Trophoblast cell (in vitro differentiated cells and primary cell): Measurements from ENCODE around the gene CATSPER2.
"Not testable (repeated sequence)": the region's sequence is repeated elsewhere in the genome, so short reads cannot be mapped to it uniquely, and the experiment has no call there.

Source experiments
- DNase-seq, 2 donors: peaks; one replicate each; pipeline ENCODE4 v3.0.0-alpha.2; 2016
- H2AFZ ChIP-seq: 2 replicates; pipeline ENCODE4 v1.6.1; 2013; ENCODE audit warnings: low read length, moderate library complexity, mild to moderate bottlenecking; ENCODE audit not compliant: insufficient read depth, poor library complexity
- H2AK5ac ChIP-seq: 2 replicates; pipeline ENCODE4 v1.6.1; 2013; ENCODE audit warnings: mild to moderate bottlenecking, low read length
- H2BK120ac ChIP-seq: 2 replicates; pipeline ENCODE4 v1.6.1; 2013; ENCODE audit warnings: low read length, mild to moderate bottlenecking, moderate library complexity; ENCODE audit not compliant: insufficient read depth, poor library complexity
- H2BK12ac ChIP-seq: 2 replicates; pipeline ENCODE4 v1.6.1; 2013; ENCODE audit warnings: mild to moderate bottlenecking, low read length, moderate library complexity
- H2BK5ac ChIP-seq: 2 replicates; pipeline ENCODE4 v1.6.1; 2013; ENCODE audit warnings: low read length, low read depth, moderate library complexity, mild to moderate bottlenecking; ENCODE audit not compliant: poor library complexity
- H3K14ac ChIP-seq: 2 replicates; pipeline ENCODE4 v1.6.1; 2013; ENCODE audit warnings: mild to moderate bottlenecking, low read length
- H3K18ac ChIP-seq: 2 replicates; pipeline ENCODE4 v1.6.1; 2013; ENCODE audit warnings: mild to moderate bottlenecking, low read length
- H3K23ac ChIP-seq: 2 replicates; pipeline ENCODE4 v1.6.1; 2013; ENCODE audit warnings: low read length
- H3K27ac ChIP-seq: 2 replicates; pipeline ENCODE4 v1.5.1; 2013; ENCODE audit warnings: low read depth, mild to moderate bottlenecking, inconsistent platforms, low read length, moderate library complexity
- H3K27me3 ChIP-seq: 2 replicates; pipeline ENCODE4 v1.6.1; 2013; ENCODE audit warnings: inconsistent platforms, mild to moderate bottlenecking, low read length, moderate library complexity; ENCODE audit not compliant: insufficient read depth
- H3K36me3 ChIP-seq, 2 experiments: 1 replicate in 1 of 2; 2 replicates in 1 of 2; pipeline ENCODE4 v1.6.1; 2013; ENCODE audit warnings: low read length in 2 of 2, mild to moderate bottlenecking in 2 of 2, moderate library complexity in 1 of 2; ENCODE audit not compliant: insufficient read depth in 2 of 2, control insufficient read depth in 1 of 2
- H3K4ac ChIP-seq: 2 replicates; pipeline ENCODE4 v1.6.1; 2013; ENCODE audit warnings: low read depth, mild to moderate bottlenecking, low read length, moderate library complexity
- H3K4me1 ChIP-seq, 2 experiments: 1 replicate in 1 of 2; 2 replicates in 1 of 2; pipeline ENCODE4 v1.6.1; 2013; ENCODE audit warnings: low read length in 2 of 2, mild to moderate bottlenecking in 2 of 2, moderate library complexity in 1 of 2; ENCODE audit not compliant: insufficient read depth in 2 of 2, control insufficient read depth in 1 of 2
- H3K4me2 ChIP-seq: 2 replicates; pipeline ENCODE4 v1.6.1; 2013; ENCODE audit warnings: inconsistent platforms, mild to moderate bottlenecking, low read length, moderate library complexity
- H3K4me3 ChIP-seq: 2 replicates; pipeline ENCODE4 v1.5.1; 2013; ENCODE audit warnings: mild to moderate bottlenecking, low read depth, low read length, inconsistent platforms
- H3K79me1 ChIP-seq: one replicate; pipeline ENCODE4 v1.6.1; 2013; ENCODE audit warnings: low read length
- H3K79me2 ChIP-seq: 2 replicates; pipeline ENCODE4 v1.6.1; 2013; ENCODE audit warnings: low read length, mild to moderate bottlenecking; ENCODE audit not compliant: control insufficient read depth, insufficient read depth, poor library complexity
- H3K9ac ChIP-seq: 2 replicates; pipeline ENCODE4 v1.6.1; 2013; ENCODE audit warnings: mild to moderate bottlenecking, low read length
- H3K9me3 ChIP-seq: 2 replicates; pipeline ENCODE4 v1.6.1; 2013; ENCODE audit warnings: low read depth, mild to moderate bottlenecking, control low read depth, inconsistent platforms, low read length; ENCODE audit not compliant: insufficient read depth
- H4K12ac ChIP-seq: 2 replicates; pipeline ENCODE4 v1.6.1; 2013; ENCODE audit warnings: low read depth, mild to moderate bottlenecking, low read length, moderate library complexity
- H4K8ac ChIP-seq: 2 replicates; pipeline ENCODE4 v1.6.1; 2013; ENCODE audit warnings: low read depth, mild to moderate bottlenecking, low read length, moderate library complexity
- H4K91ac ChIP-seq: one replicate; pipeline ENCODE4 v1.6.1; 2013; ENCODE audit warnings: low read depth, mild to moderate bottlenecking, low read length, moderate library complexity
- WGBS: extraction: QIAGEN DNeasy Blood & Tissue Kit; methylation state at CpG from one replicate; pipeline ENCODE4 v1.1.7; 2013; ENCODE audit warnings: missing lambda C conversion rate; ENCODE audit not compliant: insufficient read length, insufficient coverage; ENCODE audit errors: extremely low coverage; 5-methylcytosine and 5-hydroxymethylcytosine counted together

The CATSPER2 gene

GRCh38 chr15:43625106-43625505, 23.5 kb downstream of the CATSPER2 start:
- no peaks in the 10 kb centered on the region for H3K79me1 ChIP-seq
- WGBS = no CpG with 5 or more reads among the region's 5 CpGs
- no peak overlapping the region for H3K27ac ChIP-seq

DNA sequence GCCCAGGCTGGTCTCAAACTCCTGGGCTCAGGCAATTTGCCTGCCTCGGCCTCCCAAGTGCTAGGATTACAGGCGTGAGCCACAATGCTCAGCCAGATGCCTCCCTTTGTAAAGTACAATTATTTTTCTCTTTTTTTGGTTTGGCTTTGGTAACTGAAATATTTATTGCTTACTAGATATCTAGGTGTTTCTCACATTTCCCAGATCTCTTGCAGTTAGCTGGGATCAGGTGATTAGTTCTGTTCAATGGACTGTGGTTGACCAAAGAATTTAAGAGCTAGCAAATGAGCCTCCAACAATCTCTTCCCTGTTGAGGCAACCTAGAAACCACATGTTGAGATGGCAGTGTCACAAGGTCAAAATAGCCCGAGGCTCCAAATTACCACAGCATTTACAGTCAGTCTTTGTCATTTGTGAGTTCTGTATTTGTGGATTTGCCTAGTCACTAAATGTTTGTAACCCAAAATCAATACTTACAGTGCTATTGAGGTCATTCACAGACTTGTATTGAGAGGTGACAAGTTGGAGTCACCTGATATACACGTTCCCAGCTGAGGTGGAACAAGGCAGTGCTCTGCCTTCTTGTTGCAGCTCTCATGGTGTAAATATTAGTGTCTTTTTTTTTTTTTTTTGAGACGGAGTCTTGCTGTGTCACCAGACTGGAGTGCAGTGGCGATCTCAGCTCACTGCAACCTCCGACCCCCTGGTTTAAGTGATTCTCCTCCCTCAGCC, 26.4 kb downstream of the CATSPER2 start:
- not testable (repeated sequence) for H2BK120ac ChIP-seq, DNase-seq, H4K91ac ChIP-seq, H3K14ac ChIP-seq, H2AK5ac ChIP-seq, H2BK12ac ChIP-seq, H2BK5ac ChIP-seq, H3K36me3 ChIP-seq, H3K18ac ChIP-seq, H3K23ac ChIP-seq, H3K4me3 ChIP-seq, H2AFZ ChIP-seq, H3K27ac ChIP-seq, H3K4me2 ChIP-seq, H3K79me2 ChIP-seq, H3K9me3 ChIP-seq, H4K12ac ChIP-seq, H3K79me1 ChIP-seq, H3K4me1 ChIP-seq, H4K8ac ChIP-seq, H3K9ac ChIP-seq, H3K4ac ChIP-seq, H3K27me3 ChIP-seq
- WGBS = no CpG with 5 or more reads among the region's 7 CpGs

More at GRCh38 chr15:43625106-43625505, 23.5 kb downstream of the CATSPER2 start:
- Histone ChIP-seq H2AK5ac (no peak overlapping the region), H3K23ac (no peak overlapping the region), H2BK5ac (no peak overlapping the region), H4K8ac (no peak overlapping the region), H3K18ac (no peak overlapping the region), H3K14ac (no peak overlapping the region), H3K4me2 (no peak overlapping the region), H3K9me3 (no peaks in the 10 kb centered on the region), H3K27me3 (no peaks in the 10 kb centered on the region), H3K79me2 (no peaks in the 10 kb centered on the region), H3K9ac (no peak overlapping the region), H3K4me3 (no peak overlapping the region), H4K91ac (no peak overlapping the region), H2AFZ (no peak overlapping the region), H3K4me1 (peaks cover 0 to 1% of the 10 kb centered on the region in 2 experiments), H3K4ac (no peak overlapping the region), H4K12ac (no peak overlapping the region), H2BK120ac (no peak overlapping the region), H3K36me3 (no peaks in the 10 kb centered on the region), H2BK12ac (no peak overlapping the region)
- DNase-seq = no peak

DNA sequence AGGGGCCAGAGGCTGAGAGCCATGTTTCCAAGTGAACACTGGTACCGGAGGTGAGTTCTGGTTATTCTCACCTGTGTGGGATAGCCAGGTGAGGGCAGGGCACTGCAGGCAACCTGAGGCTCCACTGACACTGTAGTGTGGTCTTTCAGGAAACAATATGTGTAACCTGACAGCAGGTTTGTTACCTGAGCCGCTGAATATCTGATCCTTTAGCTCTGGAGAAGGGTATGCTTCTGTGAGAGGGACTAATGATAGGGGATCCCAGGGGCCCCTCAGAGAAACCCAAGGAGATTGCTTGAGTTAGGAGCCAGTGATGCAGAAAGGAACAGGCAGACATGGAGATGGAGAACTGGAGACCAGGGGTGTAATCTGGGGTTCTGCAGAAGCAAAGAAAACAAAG, 29.9 kb downstream of the CATSPER2 start, which contains the start of gene STRC:
Gene STRC, minus strand, starts transcription at position 101 of the 400 bp plus-strand sequence. Its CDS starts 78 bp downstream, at position 23.
- H3K79me1 ChIP-seq, H3K4me2 ChIP-seq, H3K23ac ChIP-seq, H4K8ac ChIP-seq, H2BK5ac ChIP-seq, H2AK5ac ChIP-seq, H3K79me2 ChIP-seq, H2BK12ac ChIP-seq, H3K14ac ChIP-seq, H3K18ac ChIP-seq, H3K9ac ChIP-seq, H2AFZ ChIP-seq, H3K9me3 ChIP-seq, DNase-seq, H3K27ac ChIP-seq, H4K91ac ChIP-seq, H2BK120ac ChIP-seq, H3K27me3 ChIP-seq, H4K12ac ChIP-seq, H3K36me3 ChIP-seq, H3K4me3 ChIP-seq, H3K4ac ChIP-seq, H3K4me1 ChIP-seq: not testable (repeated sequence)
- no CpG with 5 or more reads among the region's 2 CpGs for WGBS

DNA sequence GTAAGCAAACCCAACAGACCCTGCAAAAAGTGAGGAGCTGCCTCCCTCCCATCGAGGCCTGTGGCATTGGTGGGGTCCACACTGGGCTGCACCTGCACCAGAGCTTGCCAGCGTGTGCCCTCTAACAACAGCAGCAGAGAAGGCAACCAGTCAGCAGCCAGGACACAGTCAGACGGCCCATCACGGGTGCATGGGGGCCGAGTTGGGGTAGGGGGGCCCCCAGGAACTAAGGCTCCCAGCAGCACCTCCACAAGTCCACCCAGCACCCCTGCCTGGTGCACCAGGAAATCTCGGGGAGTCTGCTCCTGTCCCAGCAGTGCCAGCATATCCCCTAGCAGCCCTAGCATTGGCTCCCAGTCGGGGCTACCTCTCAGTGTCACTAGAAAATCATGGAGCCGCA, 30.9 kb downstream of the CATSPER2 start:
- not testable (repeated sequence) for H4K8ac ChIP-seq, H3K4me1 ChIP-seq, H3K27ac ChIP-seq, H3K4me2 ChIP-seq, H3K36me3 ChIP-seq, H3K79me2 ChIP-seq, H3K14ac ChIP-seq, H3K4ac ChIP-seq, H3K23ac ChIP-seq, H2BK120ac ChIP-seq, H3K18ac ChIP-seq, H4K12ac ChIP-seq, H3K9me3 ChIP-seq, H3K27me3 ChIP-seq, H3K79me1 ChIP-seq, H4K91ac ChIP-seq, H3K4me3 ChIP-seq, H2BK12ac ChIP-seq, H2AK5ac ChIP-seq, H2AFZ ChIP-seq, H3K9ac ChIP-seq, H2BK5ac ChIP-seq, DNase-seq
- WGBS = no CpG with 5 or more reads among the region's 8 CpGs
